Spinal cord (tissue), 10 donors: ENCODE data around the gene RNU6-7. TPM values are rescaled to one million over a fixed set of nuclear protein-coding genes. Genes with fewer than 3 reads are reported as not detected.
A peak's percentile ranks its signal among the peaks of the same experiment; 100 is the strongest.

Experiments used
- DNase-seq, 6 donors: peaks; one replicate each; pipeline versions ENCODE4 v3.0.0 to v3.0.0-alpha.2; 2013 to 2015; ENCODE audit warnings: low spot score in 6 of 6, low read depth in 4 of 6
- H3K27ac ChIP-seq: one replicate; pipeline ENCODE4 v1.5.1; 2013; ENCODE audit warnings: low read depth, low read length, control low read depth
- H3K27me3 ChIP-seq: one replicate; pipeline ENCODE4 v1.6.1; 2013; ENCODE audit warnings: low read length; ENCODE audit not compliant: control insufficient read depth, insufficient read depth
- H3K36me3 ChIP-seq: one replicate; pipeline ENCODE4 v1.6.1; 2013; ENCODE audit warnings: low read length; ENCODE audit not compliant: control insufficient read depth, insufficient read depth
- H3K4me1 ChIP-seq: one replicate; pipeline ENCODE4 v1.6.1; 2013; ENCODE audit warnings: low read length; ENCODE audit not compliant: control insufficient read depth, insufficient read depth
- H3K4me3 ChIP-seq: one replicate; pipeline ENCODE4 v1.5.1; 2013; ENCODE audit warnings: low read depth, low read length, control low read depth
- H3K9me3 ChIP-seq: one replicate; pipeline ENCODE4 v1.6.1; 2013; ENCODE audit warnings: low read length; ENCODE audit not compliant: control insufficient read depth, insufficient read depth
- WGBS: methylation state at CpG from one replicate; pipeline ENCODE4 v1.1.5; 2013; ENCODE audit warnings: missing lambda C conversion rate; ENCODE audit not compliant: insufficient coverage; 5-methylcytosine and 5-hydroxymethylcytosine counted together
- polyA plus RNA-seq, 2 donors: library from polyadenylated mRNA; unstranded; fragments of 120-200 nt; gene quantifications; one replicate each; pipeline ENCODE4 v1.2.1, GENCODE V29; 2013; ENCODE audit not compliant: insufficient read length in 2 of 2
- small RNA-seq: library from RNA; depleted of rRNA; stranded (forward); fragments of <200 nt; gene quantifications from one replicate; pipeline ENCODE3, GENCODE V24; 2014; ENCODE audit warnings: low replicate concordance
- total RNA-seq, 2 donors: library from RNA; depleted of rRNA in 1 of 2; stranded (reverse); fragments of 120-200 nt in 1 of 2; fragments of >200 nt in 1 of 2; gene quantifications; one replicate each; pipeline versions ENCODE4 v1.2.3 to v1.2.4, GENCODE V29; 2013 to 2014
- donor health status: healthy.

Gene RNU6-7
- total and polyA plus RNA-seq, 4 donors, result not detected

DNA sequence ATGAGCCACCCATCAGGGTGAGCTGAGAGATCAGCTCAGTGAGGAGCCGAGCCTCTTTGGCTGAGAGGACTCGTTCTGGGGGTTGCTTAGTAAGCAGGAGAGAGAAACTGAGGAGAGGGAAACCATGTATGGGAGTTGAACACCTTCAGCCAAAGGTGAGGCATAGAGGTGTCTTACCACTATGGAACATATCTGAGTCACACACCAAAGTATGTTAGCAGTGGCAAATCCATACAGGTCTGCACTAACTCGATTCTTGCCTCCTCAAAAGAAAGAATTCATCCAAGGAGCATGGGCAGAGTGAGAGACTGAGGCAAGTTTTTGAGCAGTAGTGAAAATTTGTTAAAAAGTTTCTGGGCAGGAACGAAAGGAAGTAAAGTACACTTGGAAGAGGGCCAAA is 47.9 kb downstream of the RNU6-7 start:
- no peaks in the 10 kb centered on the region for H3K27me3 ChIP-seq
- no peaks in the 10 kb centered on the region for H3K9me3 ChIP-seq
- H3K4me3 ChIP-seq, result no peak overlapping the region
- H3K27ac ChIP-seq, result no peak overlapping the region
- WGBS, result 94% methylated on average over 3 of the region's 4 CpGs
- peaks cover 3% of the 10 kb centered on the region for H3K4me1 ChIP-seq
- no peak for DNase-seq
- H3K36me3 ChIP-seq, result no peaks in the 10 kb centered on the region

DNA sequence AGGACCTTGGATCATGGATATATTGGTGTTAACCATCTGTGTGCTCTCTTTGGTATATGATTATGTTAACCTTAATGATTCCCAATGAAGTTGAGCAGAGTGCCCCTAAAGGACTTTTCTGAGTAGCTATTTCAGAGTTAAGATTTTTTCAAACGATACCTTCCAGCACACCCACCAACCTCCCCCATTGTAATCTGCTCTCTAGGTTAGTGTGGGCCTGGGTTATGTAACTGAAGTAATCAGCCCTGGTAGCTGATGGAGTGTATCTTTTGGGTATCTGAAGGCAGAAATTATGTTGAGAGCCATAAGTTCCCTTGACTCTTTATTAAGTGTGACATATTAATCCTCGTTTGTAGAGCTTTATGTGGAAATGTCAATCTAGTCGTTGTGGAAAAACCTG is 48.8 kb downstream of the RNU6-7 start:
- Histone ChIP-seq H3K36me3 (no peaks in the 10 kb centered on the region), H3K4me3 (no peak overlapping the region), H3K27me3 (no peaks in the 10 kb centered on the region), H3K9me3 (no peaks in the 10 kb centered on the region), H3K27ac (no peak overlapping the region), H3K4me1 (peaks cover 8% of the 10 kb centered on the region)
- no peak for DNase-seq
- WGBS, result 70% methylated on average over 2 of the region's 3 CpGs

- DNase-seq, result peak in 1 of 6 donors; percentile 43
- H3K36me3 ChIP-seq, result no peaks in the 10 kb centered on the region
- peak overlapping the region; percentile 18 for H3K27ac ChIP-seq
- no CpG with 5 or more reads among the region's 4 CpGs for WGBS
- H3K4me3 ChIP-seq, result no peak overlapping the region
- H3K9me3 ChIP-seq, result no peaks in the 10 kb centered on the region
- H3K27me3 ChIP-seq, result no peaks in the 10 kb centered on the region
- peaks cover 8% of the 10 kb centered on the region for H3K4me1 ChIP-seq
Observed at GRCh38 chr14:32251530-32251929, 49.7 kb downstream of the RNU6-7 start.

Small RNA genes lying within 50 kb of the gene (small RNA-seq; reads per million reads assigned to genes)
- gene RNU6-7, result 0.26 reads per million, percentile 20 among the genes with 10 or more reads in this experiment
- not detected for gene RNU6-8

Other genes with a start within 250 kb of the RNU6-7 start
- 100 to 1,000 TPM; 185 to 306 TPM for gene ARHGAP5, start 124.7 kb upstream of the RNU6-7 start, total RNA-seq
- gene ARHGAP5, start 124.7 kb upstream of the RNU6-7 start, polyA plus RNA-seq, result 100 to 1,000 TPM in 1 of 2 donors, 10 to 100 TPM in 1; 60.2 to 114 TPM
- not detected for gene RNU6-8, start 1.2 kb downstream of the RNU6-7 start, total RNA-seq
- not detected for gene RNU6-8, start 1.2 kb downstream of the RNU6-7 start, polyA plus RNA-seq
- 100 to 1,000 TPM in 1 of 2 donors, 10 to 100 TPM in 1; 79.8 to 126 TPM for gene AKAP6, start 127.3 kb downstream of the RNU6-7 start, total RNA-seq
- 10 to 100 TPM; 42.6 to 77.5 TPM for gene AKAP6, start 127.3 kb downstream of the RNU6-7 start, polyA plus RNA-seq